NB4 (cell line): ENCODE measurements around the gene PLS3.

ENCODE experiments used
- DNase-seq: peaks from one replicate; pipeline ENCODE4 v3.0.0; 2010; ENCODE audit warnings: low read depth
- H3K4me3 ChIP-seq: one replicate; pipeline ENCODE4 v1.5.1; 2011; ENCODE audit warnings: mild to moderate bottlenecking, low read depth, low read length, moderate library complexity
- MYC ChIP-seq: IDR thresholded peaks from 2 replicates; pipeline ENCODE4 v1.6.1; 2011; ENCODE audit warnings: low read depth, low read length
- POLR2A ChIP-seq: IDR thresholded peaks from 2 replicates; pipeline ENCODE4 v1.6.1; 2011; ENCODE audit warnings: mild to moderate bottlenecking; ENCODE audit not compliant: insufficient read length; ENCODE audit errors: extremely low read depth
- TF ChIP-seq, protein P1 (sequence below): IDR thresholded peaks from 2 replicates; pipeline ENCODE4 v1.6.1; 2011; ENCODE audit warnings: low read depth, low read length
- TF ChIP-seq, protein P2 (sequence below): IDR thresholded peaks from one replicate; pipeline ENCODE4 v1.5.1; 2012; ENCODE audit warnings: low read depth, low read length

PLS3 gene

DNA sequence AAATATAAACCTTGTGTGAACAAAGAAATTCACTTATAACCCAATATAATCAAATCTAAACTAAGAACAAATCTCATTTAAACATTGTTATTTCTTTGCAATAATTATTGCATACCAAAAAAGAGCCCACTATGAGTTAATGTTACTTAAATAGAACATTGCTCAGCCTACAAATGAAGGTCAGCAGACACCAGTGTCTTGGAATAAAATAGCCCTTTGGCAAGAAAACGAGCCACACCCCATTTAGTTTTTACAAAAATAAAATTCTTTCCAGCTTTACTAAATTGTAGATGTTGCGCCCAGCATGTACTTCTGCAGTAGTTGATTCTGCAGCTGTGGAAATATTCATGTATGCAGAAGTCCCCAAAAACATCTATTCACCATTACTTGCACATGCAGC is 12.2 kb downstream of the PLS3 start:
- TF ChIP-seq MYC (no peak), POLR2A (no peak)
- TF ChIP-seq, protein P1, sequence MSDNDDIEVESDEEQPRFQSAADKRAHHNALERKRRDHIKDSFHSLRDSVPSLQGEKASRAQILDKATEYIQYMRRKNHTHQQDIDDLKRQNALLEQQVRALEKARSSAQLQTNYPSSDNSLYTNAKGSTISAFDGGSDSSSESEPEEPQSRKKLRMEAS: no peak
- TF ChIP-seq, protein P2, sequence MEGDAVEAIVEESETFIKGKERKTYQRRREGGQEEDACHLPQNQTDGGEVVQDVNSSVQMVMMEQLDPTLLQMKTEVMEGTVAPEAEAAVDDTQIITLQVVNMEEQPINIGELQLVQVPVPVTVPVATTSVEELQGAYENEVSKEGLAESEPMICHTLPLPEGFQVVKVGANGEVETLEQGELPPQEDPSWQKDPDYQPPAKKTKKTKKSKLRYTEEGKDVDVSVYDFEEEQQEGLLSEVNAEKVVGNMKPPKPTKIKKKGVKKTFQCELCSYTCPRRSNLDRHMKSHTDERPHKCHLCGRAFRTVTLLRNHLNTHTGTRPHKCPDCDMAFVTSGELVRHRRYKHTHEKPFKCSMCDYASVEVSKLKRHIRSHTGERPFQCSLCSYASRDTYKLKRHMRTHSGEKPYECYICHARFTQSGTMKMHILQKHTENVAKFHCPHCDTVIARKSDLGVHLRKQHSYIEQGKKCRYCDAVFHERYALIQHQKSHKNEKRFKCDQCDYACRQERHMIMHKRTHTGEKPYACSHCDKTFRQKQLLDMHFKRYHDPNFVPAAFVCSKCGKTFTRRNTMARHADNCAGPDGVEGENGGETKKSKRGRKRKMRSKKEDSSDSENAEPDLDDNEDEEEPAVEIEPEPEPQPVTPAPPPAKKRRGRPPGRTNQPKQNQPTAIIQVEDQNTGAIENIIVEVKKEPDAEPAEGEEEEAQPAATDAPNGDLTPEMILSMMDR: no peak
- H3K4me3 ChIP-seq: no peak overlapping the region
- no peak for DNase-seq

DNA sequence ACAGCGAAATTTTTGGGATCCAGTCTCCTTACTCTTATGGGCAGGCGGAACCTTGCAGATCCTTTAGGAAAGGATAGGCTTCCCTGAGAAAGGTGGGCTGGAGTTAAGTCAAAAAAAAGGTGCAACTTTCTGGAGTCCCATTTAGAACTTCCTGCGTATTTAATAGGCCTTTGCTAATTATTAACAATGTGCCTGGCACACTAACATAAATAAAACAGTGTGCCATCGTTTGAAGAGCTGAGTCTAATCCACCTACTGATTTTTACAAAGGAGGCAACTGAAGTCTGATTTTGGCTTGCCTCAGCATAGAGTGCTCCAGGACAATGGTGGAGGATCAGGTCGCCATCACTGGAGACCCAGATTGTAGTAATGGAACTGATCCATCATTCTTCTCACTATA is 15.7 kb downstream of the PLS3 start:
- TF ChIP-seq, protein P1: no peak
- no peak for TF ChIP-seq MYC
- TF ChIP-seq, protein P2: no peak
- TF ChIP-seq POLR2A: no peak
- no peak overlapping the region for H3K4me3 ChIP-seq
- no peak for DNase-seq

DNA sequence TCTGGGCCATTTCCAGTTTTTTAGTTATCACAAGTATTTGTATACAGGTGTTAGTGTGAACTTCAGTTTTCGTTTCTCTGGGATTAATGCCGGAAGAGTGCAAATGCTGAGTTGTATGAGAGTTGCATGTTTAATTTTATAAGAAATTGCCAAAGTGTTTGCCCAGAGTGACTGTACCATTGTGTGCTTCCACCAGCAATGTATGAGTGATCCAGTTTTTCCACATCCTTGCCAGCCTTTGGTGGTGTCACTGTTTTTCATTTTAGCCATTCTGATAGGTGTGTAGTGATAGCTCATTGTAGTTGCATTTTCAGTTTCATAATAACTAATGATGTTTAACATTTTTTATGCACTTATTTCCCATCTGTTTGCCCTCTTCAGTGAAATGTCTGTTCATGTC is 18.4 kb downstream of the PLS3 start:
- no peak for TF ChIP-seq MYC
- TF ChIP-seq POLR2A: no peak
- TF ChIP-seq, protein P2: no peak
- TF ChIP-seq, protein P1: no peak
- no peak for DNase-seq

DNA sequence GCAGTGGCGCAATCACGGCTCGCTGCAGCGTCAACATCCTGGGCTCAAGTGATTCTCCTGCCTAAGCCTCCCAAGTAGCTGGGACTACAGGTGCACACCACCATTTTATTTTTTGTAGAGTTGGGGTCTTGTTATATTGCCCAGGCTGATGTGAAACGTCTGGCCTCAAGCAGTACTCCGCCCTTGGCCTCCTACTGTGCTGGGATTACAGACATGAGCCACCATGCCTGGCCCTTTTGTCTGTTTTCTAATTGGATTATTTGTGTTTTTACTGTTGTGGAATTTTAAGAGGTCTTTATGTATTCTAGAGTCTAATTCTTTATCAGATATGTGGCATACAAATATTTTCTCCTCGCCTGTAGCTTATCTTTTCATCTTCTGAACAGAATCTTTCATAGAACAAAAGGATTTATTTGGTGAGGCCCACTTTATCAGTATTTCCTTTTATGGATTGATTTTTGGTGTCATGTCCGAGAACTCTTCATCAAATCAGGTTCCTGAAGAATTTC is 18.9 kb downstream of the PLS3 start:
- no peak for DNase-seq
- H3K4me3 ChIP-seq: no peak overlapping the region
- TF ChIP-seq, protein P2: no peak
- TF ChIP-seq, protein P1: no peak
- TF ChIP-seq POLR2A: no peak
- TF ChIP-seq MYC: no peak

More for the DNA sequence above, 18.4 kb downstream of the PLS3 start:
- H3K4me3 ChIP-seq: no peak overlapping the region

DNA sequence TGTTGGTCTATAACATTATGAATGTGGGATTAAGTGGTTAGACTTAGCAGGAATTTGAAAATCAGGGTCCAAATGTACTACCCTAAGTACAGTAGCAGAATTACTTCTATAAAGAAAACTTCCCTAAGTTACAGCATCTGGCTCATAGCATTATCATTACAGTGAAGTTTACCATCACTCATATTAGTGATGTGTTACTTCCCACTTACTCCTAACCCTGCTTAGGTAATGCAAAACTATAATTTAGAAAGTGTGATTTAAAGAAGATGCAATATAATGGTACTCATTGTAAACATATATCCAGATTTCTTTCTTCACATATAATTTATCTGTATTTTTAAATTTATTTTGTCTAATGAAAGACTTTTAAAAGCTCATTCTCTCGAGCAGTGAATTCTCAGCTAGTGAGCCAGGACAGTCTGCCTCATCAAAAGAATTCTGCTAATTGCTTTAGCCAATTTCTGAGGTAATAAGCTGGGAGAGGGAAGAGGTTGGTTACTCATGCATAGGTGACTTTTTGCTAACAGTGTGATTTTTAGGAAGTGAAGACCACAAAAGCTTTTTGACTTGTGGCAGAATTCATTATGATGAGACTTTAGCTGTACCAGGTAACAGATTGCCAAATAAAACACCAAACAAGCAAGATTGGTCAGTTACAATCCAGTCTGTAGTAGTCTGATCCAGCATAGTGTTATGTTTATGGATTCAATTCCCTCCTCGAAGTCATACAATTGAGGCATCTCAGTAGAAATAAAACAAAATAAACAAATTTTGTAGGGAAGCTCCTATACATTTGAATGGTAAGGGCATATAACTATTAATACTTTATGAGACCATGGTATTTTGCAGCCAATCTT is 21.0 kb downstream of the PLS3 start:
- DNase-seq: no peak
- no peak for TF ChIP-seq POLR2A
- TF ChIP-seq, protein P1: no peak
- TF ChIP-seq, protein P2: no peak
- no peak for TF ChIP-seq MYC
- H3K4me3 ChIP-seq: no peak overlapping the region
